HG02588 (cell line): Measurements from ENCODE around the gene SIX5.

ENCODE experiments used
- ATAC-seq: cut with Tn5 transposase; IDR thresholded peaks from one replicate; pipeline ENCODE4 v1.9.1; 2021; ENCODE audit warnings: mild to moderate bottlenecking, moderate library complexity; ENCODE audit not compliant: unreplicated experiment

Gene SIX5

DNA sequence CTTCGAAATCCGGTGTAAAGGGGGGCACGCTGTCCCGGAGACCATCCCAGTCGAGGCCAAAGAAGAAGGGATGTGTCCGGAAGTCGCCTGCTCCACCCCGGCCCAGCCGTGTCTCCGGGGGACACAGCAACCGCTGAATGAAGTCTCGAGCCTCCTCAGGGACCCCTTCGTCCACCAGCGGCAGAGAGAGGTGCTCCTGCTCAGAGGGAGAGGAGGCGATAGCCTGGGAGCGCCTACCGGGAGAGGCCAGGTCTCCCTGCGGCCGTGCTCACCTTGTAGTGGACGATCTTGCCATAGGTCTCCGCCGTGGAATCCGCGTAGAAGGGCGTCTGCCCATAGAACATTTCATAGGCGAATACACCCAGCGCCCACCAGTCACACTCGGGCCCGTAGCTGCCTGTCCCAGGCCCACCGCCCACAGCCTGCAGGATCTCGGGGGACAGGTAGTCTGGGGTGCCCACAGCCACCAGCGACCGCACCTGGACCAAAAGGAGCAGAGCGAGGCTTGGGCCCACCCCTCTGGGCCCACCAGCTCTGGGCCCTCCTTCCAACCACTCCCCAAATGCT, 8.4 kb upstream of the SIX5 start:
- ATAC-seq: no peak

DNA sequence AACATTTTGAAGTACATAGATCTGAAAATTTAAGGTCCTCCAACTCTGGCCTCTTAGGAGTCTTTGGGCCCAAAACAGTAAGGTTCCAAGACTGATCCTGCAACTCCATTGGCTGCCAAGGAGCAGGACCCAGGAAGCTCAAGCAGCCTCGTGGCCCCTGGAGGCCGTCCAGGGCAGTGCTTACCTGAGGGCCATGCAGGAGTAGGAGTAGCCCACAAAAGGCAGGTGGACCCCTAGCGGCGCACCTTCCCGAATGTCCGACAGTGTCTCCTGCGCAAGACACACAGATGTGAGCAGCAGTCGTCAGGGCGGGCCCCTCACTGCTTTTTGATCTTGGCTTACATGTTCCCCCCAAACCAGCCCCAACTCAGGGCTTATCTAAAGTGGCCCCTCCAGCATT, 5.7 kb upstream of the SIX5 start:
- no peak for ATAC-seq

DNA sequence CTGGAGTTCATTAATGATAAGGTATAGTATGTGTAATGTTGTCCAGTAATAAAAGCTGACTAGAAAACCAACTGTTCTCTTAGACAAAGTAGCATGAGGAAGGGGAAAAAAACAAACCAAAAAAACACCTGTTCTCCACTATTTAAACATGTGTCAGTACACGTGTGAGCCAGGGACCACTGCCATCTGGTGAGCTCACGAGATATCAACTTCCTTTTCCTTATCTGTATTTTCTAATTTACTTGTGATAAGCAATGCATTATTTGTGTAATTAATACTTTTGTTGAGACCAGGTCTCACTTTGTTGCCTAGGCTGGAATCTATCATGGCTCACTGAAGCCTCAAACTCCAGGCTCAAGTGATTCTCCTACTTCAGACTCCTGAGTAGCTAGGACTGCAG, 4.3 kb upstream of the SIX5 start:
- ATAC-seq: no peak

DNA sequence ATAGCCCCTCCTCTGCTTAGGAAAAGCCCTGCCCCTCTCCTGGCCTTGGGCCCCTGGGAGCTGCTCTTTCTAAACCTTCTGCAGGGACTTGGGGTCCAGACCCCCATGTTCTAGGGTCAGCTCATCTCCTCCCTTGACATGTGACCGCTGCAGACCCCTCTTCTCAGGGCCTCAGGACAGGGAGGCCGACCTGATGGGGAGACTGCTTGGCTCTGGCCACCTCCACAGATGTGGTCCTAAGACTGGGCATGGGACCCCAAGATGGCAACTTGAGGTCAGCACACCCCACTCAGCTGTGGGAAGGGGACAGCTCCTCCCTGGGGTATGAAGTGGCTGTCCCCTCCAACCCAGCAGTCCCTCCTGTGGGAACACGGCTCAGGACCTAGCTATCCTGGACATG, 3.9 kb upstream of the SIX5 start:
- no peak for ATAC-seq

DNA sequence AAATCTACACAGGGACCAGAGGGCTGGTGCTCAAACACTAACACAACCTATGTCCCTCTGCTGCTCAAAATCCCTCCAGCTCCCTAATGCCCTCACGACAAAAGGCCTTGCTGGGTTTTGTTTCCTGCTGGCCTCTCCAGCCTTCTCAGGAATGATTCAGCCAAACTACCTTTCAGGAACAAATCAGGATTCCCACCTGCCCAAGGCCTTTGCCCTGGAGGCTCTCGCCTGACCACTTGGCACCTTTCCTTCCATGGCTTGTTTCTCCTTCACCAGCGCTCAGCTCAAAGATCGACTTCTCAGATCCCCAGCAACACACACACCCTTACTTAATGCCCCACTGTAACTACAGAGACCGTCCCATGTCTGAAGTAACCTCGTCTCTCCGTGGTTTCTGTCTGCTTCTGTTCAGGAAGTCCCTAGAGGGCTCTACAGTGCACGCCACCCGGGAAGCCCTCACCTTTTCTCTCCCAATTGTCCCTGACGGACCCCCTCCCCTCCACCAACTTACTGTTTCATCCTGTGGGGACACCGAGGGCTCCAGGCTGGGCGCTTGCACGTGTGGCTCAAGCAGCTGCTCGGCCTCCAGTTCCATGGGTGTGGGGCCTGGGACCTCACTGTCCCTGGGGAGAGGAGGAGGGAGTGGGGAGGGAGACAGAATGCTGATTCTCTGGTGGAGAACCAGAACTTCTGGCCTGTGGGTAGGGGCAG, 3.2 kb upstream of the SIX5 start:
- ATAC-seq: no peak

DNA sequence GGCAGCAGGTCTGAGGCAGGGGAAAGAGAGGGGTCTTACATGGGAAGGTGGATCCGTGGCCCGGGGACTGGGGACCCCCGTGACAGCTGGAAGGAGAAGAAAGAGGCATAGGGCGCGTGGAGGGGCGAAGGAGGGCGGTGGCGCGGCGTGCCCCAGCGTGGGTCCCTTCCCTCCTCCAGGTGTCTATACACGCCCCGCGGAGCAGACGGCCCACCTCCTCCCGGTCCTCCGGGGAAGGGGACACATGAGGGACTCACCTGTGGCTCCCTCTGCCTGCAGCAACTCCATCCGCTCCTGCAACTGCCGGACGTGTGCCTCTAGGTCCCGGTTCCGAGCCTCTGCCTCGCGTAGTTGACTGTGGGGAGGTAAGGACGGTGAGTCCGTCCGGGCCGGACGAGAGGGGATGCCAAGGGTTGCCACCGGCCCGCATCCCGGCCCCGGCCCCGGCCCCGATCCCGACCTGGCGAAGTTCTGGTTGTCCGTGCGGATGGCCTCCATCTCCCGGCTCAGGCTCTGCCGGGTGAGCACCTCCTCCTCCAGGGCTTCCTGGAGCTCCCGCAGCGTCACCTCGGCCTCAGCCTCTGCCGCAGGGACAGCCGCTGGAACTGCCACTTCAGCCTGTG, 2.4 kb upstream of the SIX5 start:
- no peak for ATAC-seq

DNA sequence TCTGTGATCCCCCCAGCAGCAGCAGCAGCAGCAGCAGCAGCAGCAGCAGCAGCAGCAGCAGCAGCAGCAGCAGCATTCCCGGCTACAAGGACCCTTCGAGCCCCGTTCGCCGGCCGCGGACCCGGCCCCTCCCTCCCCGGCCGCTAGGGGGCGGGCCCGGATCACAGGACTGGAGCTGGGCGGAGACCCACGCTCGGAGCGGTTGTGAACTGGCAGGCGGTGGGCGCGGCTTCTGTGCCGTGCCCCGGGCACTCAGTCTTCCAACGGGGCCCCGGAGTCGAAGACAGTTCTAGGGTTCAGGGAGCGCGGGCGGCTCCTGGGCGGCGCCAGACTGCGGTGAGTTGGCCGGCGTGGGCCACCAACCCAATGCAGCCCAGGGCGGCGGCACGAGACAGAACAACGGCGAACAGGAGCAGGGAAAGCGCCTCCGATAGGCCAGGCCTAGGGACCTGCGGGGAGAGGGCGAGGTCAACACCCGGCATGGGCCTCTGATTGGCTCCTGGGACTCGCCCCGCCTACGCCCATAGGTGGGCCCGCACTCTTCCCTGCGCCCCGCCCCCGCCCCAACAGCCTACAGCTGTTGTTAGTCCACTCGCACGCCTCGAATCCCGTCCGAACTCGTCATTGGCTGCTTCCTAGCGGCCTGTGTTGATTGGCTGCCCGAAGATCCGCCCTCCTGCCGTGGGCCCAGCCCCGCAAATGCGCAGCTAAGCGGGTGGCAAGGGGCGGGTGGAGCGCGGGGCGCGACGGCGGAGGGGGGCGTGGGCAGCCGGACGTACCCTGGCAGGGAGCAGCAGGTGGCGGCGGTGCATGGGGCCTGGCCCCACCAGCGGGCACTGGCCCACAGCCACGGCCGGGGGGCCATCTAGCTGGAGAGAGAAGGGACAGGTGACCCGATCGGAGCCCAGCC, 1.4 kb upstream of the SIX5 start:
- ATAC-seq: peak; percentile 45

DNA sequence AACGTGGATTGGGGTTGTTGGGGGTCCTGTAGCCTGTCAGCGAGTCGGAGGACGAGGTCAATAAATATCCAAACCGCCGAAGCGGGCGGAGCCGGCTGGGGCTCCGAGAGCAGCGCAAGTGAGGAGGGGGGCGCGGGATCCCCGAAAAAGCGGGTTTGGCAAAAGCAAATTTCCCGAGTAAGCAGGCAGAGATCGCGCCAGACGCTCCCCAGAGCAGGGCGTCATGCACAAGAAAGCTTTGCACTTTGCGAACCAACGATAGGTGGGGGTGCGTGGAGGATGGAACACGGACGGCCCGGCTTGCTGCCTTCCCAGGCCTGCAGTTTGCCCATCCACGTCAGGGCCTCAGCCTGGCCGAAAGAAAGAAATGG, 754 bp upstream of the SIX5 start:
- no peak for ATAC-seq

DNA sequence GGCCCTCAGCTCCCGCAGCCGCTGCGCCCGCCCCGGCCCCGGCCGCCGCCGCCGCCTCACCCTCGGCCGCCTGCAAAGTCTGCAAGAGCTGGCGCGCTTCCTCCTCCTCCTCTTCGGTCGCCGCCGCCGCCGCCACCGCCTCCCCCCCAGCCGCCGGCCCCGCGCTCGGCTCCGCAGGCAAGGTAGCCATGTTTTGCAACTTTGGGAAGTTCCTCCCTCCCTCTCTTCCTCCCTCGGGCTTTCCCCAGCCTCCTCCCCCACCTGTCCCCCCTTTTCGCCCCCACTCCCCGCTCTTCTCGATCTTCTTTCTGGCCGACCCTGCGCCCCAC, 433 bp downstream of the SIX5 start:
- no peak for ATAC-seq

DNA sequence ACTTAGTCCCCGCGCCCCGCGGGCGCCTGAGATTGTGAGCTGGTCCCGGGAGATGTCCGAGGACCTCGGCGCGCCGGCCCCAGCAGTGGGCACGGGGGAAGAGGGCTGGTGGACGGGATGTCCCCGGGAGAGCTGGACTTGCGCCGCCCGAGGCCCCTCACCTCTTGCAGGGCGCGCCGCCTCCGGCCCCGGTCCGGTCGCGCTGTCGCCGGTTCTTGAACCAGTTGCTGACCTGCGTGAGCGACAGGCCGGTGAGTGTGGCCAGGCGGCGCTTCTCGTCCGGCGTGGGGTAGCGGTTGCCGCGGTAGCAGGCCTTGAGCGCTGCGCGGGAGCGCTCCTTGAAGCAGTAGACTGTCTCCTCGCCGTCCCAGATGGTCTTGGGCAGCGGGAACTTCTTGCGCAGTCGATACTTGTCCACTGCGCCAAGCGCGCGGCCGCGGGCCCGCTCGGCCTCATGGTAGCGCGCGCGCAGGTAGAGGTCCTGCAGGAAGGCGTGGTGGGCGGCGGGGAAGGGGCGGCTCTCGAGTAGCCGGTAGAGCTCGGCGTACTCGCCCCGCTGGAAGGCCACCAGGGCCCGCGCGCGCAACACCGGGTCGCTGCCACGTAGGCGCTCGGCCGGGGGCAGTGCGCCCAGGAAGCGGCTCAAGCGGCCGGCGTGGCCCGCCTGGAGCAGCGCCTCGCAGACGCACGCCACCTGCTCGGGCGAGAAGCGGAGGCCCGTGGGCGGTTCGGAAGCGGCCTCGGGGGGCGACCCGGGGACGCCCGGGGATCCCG, 984 bp downstream of the SIX5 start:
- ATAC-seq: no peak

DNA sequence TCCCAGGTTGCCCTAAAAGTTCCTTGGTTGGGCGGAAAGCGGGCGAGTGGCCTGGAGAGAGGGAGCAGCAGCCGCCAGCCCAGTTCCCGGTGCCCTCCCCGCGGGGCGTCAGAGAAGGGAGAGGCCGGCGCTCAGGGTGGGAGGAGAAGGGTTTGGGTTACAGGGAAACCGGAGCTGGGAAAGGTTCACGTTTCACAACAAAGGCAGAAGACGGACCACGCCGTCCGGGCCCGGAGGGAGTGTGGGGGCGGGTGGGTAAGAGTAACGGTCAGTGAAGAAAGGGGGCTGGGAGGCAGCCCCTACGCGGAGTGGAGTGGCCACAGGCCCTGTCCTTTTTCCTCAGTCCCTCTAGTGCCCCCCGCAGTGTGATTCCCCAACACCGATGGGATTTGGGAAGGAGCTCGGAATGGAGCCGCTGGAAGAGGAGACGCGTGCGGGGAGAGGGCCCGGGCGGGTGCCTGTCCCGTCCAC, 1.6 kb downstream of the SIX5 start:
- no peak for ATAC-seq

DNA sequence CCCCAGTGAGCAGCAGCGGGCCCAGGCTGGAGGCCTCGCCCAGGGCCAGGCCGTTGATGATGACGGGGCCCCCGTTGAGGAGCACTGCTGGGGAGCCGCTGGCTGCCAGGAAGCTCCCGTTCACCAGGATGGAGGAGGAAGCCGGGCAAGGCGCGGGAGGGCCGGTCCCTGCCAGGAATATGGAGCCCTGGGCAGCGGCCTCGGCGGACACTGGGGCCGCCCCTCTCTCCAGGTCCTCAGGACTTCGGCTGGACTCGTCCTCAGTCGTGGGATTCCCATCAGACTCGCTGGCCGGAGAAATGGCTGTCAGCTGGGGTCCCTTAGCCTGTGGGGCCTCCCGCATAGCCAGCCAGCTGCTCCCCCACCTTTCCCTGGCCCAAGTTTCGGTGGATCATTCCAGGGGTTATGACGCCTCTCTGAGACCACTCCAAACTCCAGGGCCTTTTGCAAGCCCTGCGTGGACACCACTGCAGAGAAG, 2.1 kb downstream of the SIX5 start:
- ATAC-seq: no peak

DNA sequence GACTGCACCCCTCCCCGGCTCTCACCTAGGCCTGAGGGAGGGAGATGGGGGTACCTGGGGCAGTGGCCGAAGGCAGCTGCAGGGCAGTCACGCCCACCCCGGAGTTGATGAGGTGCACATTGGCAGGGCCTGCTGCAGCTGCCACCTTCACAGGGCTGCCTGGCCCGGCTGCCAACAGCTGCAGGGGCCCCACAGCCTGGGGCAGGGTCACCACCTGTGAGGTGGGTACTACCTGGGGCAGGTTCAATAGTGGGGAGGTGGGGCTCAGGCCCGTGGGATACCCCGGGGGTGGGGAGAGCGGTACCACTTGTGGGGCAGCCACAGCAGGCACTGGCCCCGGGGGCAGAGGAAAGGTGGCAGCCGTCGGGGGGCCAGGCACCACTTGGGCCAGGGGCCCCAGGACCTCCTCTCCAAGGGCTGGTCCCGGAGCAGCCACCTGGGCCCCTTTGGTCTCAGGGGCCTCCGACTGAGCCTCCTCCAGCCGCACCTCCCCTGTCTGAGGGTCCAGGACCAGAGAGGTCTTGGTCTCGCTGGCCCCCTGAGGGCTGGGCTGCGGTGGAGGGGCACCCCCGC, 2.7 kb downstream of the SIX5 start:
- ATAC-seq: no peak

DNA sequence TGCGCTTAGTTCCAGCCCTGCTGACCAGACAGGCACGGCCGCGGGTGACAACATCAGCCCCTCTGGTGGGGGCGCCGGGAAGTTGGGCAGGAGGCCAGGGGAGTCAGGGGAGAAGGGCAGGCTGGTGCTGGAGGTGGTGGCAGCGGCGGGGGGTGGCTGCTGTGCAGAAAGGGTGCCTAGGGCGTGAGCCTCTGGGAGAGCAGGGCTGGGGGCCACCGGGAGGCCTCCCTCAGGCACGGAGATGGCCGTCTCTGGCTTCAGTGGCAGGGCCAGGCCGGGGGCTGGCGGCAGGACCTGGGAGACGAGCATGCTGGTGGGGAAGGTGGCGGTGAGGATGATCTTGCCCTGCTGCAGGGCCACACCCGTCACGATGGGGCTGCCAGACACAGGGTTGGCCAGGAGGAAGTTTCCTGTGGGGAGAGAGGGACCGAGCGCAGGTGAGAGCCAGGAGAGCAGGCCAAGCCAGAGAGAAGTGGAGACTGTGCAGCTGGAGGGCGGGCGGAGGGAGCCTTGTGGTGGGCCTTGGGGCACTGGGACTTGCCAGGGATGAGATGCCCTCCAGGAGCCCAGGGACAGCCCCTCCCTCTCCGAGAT, 3.3 kb downstream of the SIX5 start:
- no peak for ATAC-seq

DNA sequence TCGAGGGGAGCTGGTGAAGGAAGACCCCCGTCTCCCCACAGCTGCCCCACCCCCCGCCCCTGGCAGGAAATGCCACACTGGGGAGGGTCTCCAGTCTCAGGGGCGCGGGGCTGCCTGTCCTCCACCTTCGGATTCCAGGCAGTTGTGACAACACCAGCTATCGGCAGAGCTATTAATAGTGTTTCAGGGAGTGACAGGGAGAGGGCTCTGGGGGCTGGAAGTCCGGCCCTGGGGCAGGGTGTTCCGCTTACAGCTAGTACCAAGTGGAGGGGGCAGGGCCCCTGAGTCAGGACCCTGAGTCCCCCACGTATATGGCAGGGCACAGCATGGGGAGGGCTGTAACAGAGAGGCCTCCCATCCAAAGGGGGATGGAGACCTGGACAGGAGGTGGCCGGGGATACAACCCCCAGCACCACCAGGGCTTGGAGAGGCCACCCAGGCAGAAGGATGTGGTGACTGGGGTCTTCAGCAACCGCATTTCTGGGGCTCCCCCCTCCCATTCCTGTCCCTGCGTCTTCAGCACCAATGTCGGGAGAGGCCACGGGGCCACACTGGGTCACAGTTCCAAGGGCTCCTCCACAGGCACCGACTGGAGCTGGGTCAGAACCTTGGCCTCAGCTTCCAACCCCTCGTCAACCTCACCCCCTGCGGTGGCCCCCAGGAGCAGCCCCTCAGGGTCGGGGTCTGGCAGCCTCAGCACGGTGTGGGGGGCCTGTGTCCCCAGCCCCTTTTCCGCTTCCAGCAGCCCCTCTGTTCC, 3.9 kb downstream of the SIX5 start:
- no peak for ATAC-seq

DNA sequence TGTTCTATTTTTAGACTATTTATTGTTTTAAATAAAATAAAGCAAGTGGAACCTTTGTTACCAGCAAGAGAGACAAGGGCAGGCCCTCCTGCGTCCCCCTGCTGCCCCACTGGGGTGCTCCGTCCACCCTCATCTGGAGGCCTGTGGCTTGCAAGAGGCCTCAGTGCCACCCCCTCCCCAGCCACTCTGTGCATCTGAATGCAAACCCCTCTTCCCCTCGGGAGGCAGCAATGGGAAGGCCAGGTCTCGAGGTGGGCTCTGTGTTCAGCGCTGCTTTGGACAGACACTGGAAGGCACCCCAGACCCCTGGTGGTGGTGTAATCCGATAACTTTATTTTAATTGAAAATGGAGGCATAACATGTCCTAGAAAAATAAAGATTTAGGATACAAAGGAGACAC, 4.6 kb downstream of the SIX5 start:
- no peak for ATAC-seq

DNA sequence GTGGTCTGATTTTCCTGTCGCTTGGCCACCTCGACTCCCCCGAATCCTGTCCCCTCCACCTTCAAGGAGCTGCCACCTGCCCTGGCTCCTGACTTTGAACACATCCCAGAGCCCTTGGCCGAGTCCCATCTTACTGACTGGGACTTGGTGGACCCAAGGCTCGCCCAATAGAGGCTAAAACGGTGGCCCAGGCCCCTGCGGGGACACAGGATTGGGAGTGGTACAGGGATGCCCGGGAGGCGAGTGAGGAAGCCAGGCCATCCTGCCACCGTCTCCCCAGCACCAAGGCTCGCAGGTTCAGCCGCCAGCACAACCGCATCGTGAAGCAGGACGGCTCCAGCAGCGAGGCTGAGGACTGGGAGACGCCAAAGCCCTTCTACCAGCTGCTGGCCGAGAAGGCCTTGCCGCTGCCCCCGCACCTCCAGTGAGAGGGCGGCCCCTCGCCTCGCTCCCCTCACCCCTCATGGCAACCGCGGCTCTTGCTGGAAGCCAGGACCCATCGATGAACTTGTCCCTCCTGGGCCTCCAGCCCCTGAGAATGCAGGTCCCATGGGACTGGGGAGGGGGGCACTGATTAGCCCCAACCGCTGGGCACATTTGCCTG, 5.3 kb downstream of the SIX5 start:
- ATAC-seq: no peak

DNA sequence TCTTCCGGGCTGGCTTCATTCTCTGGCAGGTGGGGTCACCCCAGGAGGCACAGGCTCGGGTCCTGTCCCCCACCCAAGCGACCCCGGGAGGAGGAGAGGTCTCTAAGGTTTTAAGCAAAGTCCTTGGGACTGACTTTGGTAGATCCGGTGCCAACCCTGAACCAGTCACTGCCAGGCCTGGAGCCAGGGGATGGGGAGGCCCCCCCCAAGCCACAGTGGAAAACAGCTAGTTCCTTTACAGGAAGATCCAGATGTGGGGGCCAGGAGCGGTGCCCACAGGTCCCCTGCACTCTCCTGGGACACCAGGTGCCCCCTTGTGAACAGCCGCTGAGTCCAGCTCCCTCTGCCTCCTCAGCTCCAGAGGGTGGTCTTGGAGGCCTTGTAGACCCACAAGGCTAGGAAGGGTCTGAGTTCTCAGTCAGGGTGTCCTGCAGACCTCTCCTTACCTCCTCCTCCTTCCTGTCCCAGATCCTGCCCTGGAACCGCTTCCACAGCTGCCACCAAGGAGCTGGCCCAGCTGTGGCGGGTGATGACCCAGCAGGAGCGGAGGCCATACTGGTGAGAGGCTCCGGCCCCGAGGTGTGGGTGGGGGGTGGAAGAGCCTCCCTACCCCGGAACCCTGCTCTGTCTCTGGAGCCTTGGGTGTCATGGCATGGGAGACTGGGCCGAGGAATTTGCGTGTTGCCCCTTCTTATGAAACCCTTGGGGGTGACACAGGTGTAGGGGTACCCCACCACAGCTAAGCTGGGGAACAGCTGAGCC, 6.0 kb downstream of the SIX5 start:
- no peak for ATAC-seq
